Smooth muscle cell of the brain vasculature (primary cell): ENCODE measurements around the gene CLEC18B.
"Not testable (repeated sequence)": the region's sequence is repeated elsewhere in the genome, so short reads cannot be mapped to it uniquely, and the experiment has no call there.

Source experiments
- DNase-seq: peaks from one replicate; pipeline ENCODE4 v3.0.0-alpha.2; 2012; ENCODE audit warnings: low read depth, low spot score

The CLEC18B gene

GRCh38 chr16:74443624-74444346 lies 22.5 kb upstream of the CLEC18B start:
- DNase-seq, result not testable (repeated sequence)

- no peak for DNase-seq
Observed at GRCh38 chr16:74439685-74440084, 18.4 kb upstream of the CLEC18B start.

GRCh38 chr16:74438492-74438979 lies 17.3 kb upstream of the CLEC18B start:
- DNase-seq, result no peak

- no peak for DNase-seq
Observed at GRCh38 chr16:74431516-74431915, 10.2 kb upstream of the CLEC18B start.

GRCh38 chr16:74430036-74430712 lies 8.9 kb upstream of the CLEC18B start:
- not testable (repeated sequence) for DNase-seq

- not testable (repeated sequence) for DNase-seq
Observed at GRCh38 chr16:74428493-74428892, 7.2 kb upstream of the CLEC18B start.

- DNase-seq, result not testable (repeated sequence)
Observed at GRCh38 chr16:74425751-74426150, 4.5 kb upstream of the CLEC18B start.

- DNase-seq, result not testable (repeated sequence)
Observed at GRCh38 chr16:74423721-74424120, 2.4 kb upstream of the CLEC18B start.

- DNase-seq, result not testable (repeated sequence)
Observed at GRCh38 chr16:74422086-74422485, 808 bp upstream of the CLEC18B start.

- DNase-seq, result not testable (repeated sequence)
Observed at GRCh38 chr16:74421482-74421785, 156 bp upstream of the CLEC18B start.

GRCh38 chr16:74419811-74420210 lies 1.5 kb downstream of the CLEC18B start:
- DNase-seq, result not testable (repeated sequence)

- DNase-seq, result not testable (repeated sequence)
Observed at GRCh38 chr16:74417897-74418296, 3.4 kb downstream of the CLEC18B start.

GRCh38 chr16:74413920-74414319 lies 7.4 kb downstream of the CLEC18B start:
- DNase-seq, result not testable (repeated sequence)

GRCh38 chr16:74413485-74413884 lies 7.8 kb downstream of the CLEC18B start:
- not testable (repeated sequence) for DNase-seq

GRCh38 chr16:74412775-74413390 lies 8.4 kb downstream of the CLEC18B start:
- DNase-seq, result not testable (repeated sequence)

- DNase-seq, result not testable (repeated sequence)
Observed at GRCh38 chr16:74412138-74412774, 9.0 kb downstream of the CLEC18B start.

GRCh38 chr16:74410981-74411380 lies 10.3 kb downstream of the CLEC18B start:
- DNase-seq, result not testable (repeated sequence)

- not testable (repeated sequence) for DNase-seq
Observed at GRCh38 chr16:74410057-74410957, 11.0 kb downstream of the CLEC18B start.

GRCh38 chr16:74409185-74409981 lies 11.9 kb downstream of the CLEC18B start:
- not testable (repeated sequence) for DNase-seq

- not testable (repeated sequence) for DNase-seq
Observed at GRCh38 chr16:74407362-74407705, 13.9 kb downstream of the CLEC18B start.
